Epidermal melanocyte (primary cell): Measurements from ENCODE around the gene SYTL5.

ENCODE experiments used
- DNase-seq: peaks from one replicate; pipeline ENCODE4 v3.0.0; 2011; ENCODE audit warnings: low spot score; ENCODE audit not compliant: insufficient read length

The SYTL5 gene

GRCh38 chrX:38138157-38138891 is 132.0 kb downstream of the SYTL5 start:
- DNase-seq: no peak

- DNase-seq: no peak
These were observed 132.5 kb downstream of the SYTL5 start for GRCh38 chrX:38138900-38139299.

- no peak for DNase-seq
These were observed 136.3 kb downstream of the SYTL5 start for GRCh38 chrX:38142610-38143009.

GRCh38 chrX:38149016-38149415 is 142.7 kb downstream of the SYTL5 start:
- DNase-seq: no peak

GRCh38 chrX:38150993-38151392 is 144.6 kb downstream of the SYTL5 start:
- no peak for DNase-seq

- DNase-seq: peak; percentile 16
These were observed 145.1 kb downstream of the SYTL5 start for GRCh38 chrX:38151441-38151840.

- no peak for DNase-seq
These were observed 148.0 kb downstream of the SYTL5 start for GRCh38 chrX:38154340-38154739.

GRCh38 chrX:38154818-38155217 is 148.5 kb downstream of the SYTL5 start:
- no peak for DNase-seq

GRCh38 chrX:38156838-38157237 is 150.5 kb downstream of the SYTL5 start:
- DNase-seq: no peak

- no peak for DNase-seq
These were observed 156.8 kb downstream of the SYTL5 start for GRCh38 chrX:38163193-38163592.

GRCh38 chrX:38165023-38165422 is 158.7 kb downstream of the SYTL5 start:
- DNase-seq: no peak

GRCh38 chrX:38166478-38167083 is 160.2 kb downstream of the SYTL5 start:
- no peak for DNase-seq

- no peak for DNase-seq
These were observed 164.2 kb downstream of the SYTL5 start for GRCh38 chrX:38170556-38170955.

- DNase-seq: no peak
These were observed 166.2 kb downstream of the SYTL5 start for GRCh38 chrX:38172596-38172995.

- DNase-seq: no peak
These were observed 168.8 kb downstream of the SYTL5 start for GRCh38 chrX:38175139-38175538.

- no peak for DNase-seq
These were observed 172.0 kb downstream of the SYTL5 start for GRCh38 chrX:38178396-38178795.
